Gastroesophageal sphincter (tissue), 3 donors: ENCODE measurements around the gene PHACTR1.

Source experiments
- EP300 ChIP-seq: sonication (generic); formaldehyde crosslinking; IDR thresholded peaks from one replicate; pipeline ENCODE4 v1.6.1; 2017; ENCODE audit warnings: antibody characterized with exemption, mild to moderate bottlenecking
- POLR2AphosphoS5 ChIP-seq: sonication (generic); formaldehyde crosslinking; IDR thresholded peaks from one replicate; pipeline ENCODE4 v1.6.1; 2017; ENCODE audit warnings: antibody characterized with exemption
- TF ChIP-seq, protein P1 (sequence below), 4 experiments: fragments of 200-600 bp in 2 of 4; fragments of 450-650 bp in 2 of 4; sonication (generic) in 1 of 4; IDR thresholded peaks; one replicate each; pipeline ENCODE4 v1.5.1; 2017 to 2019; ENCODE audit warnings: antibody characterized with exemption in 4 of 4, mild to moderate bottlenecking in 2 of 4, moderate library complexity in 2 of 4

GRCh38 chr6:13294499-13295069, 578.0 kb downstream of the PHACTR1 start:
- TF ChIP-seq, protein P1, sequence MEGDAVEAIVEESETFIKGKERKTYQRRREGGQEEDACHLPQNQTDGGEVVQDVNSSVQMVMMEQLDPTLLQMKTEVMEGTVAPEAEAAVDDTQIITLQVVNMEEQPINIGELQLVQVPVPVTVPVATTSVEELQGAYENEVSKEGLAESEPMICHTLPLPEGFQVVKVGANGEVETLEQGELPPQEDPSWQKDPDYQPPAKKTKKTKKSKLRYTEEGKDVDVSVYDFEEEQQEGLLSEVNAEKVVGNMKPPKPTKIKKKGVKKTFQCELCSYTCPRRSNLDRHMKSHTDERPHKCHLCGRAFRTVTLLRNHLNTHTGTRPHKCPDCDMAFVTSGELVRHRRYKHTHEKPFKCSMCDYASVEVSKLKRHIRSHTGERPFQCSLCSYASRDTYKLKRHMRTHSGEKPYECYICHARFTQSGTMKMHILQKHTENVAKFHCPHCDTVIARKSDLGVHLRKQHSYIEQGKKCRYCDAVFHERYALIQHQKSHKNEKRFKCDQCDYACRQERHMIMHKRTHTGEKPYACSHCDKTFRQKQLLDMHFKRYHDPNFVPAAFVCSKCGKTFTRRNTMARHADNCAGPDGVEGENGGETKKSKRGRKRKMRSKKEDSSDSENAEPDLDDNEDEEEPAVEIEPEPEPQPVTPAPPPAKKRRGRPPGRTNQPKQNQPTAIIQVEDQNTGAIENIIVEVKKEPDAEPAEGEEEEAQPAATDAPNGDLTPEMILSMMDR (IDR thresholded peaks at IDR 0.05): no peak
- TF ChIP-seq EP300 (no peak), POLR2AphosphoS5 (no peak)
